WTC11 (cell line): Measurements from ENCODE around the gene FNDC3B. TPM values are rescaled to one million over a fixed set of nuclear protein-coding genes. Genes with fewer than 3 reads are reported as not detected.

Experiments used
- ATAC-seq: fragments of 200-7000 bp; cut with Tn5 transposase; 2 replicates; pipeline ENCODE4 v1.10.0; 2021; ENCODE audit warnings: mild to moderate bottlenecking, moderate library complexity
- CTCF ChIA-PET: fragments of 300-600 bp; sonication (Branson Sonifier 250); formaldehyde crosslinking; loops from one replicate; lab custom pipeline; 2021; ENCODE audit warnings: antibody characterized with exemption; lab: Charles Lee
- POLR2A ChIA-PET: fragments of 350-600 bp; sonication (Branson Sonifier 250); formaldehyde crosslinking; loops from one replicate; lab custom pipeline; 2021; ENCODE audit warnings: antibody characterized with exemption; lab: Charles Lee
- DNase-seq: peaks from one replicate; pipeline ENCODE4 v3.0.0; 2021; ENCODE audit warnings: low spot score
- H3K27ac Mint-ChIP-seq: 2 replicates; pipeline ENCODE4 v1.8.0; 2021; ENCODE audit warnings: mixed read lengths
- H3K27me3 Mint-ChIP-seq: 2 replicates; pipeline ENCODE4 v1.8.0; 2021; ENCODE audit warnings: low read depth, mild to moderate bottlenecking, moderate library complexity, mixed read lengths
- H3K36me3 Mint-ChIP-seq: 2 replicates; pipeline ENCODE4 v1.8.0; 2021; ENCODE audit warnings: mixed read lengths
- H3K4me1 Mint-ChIP-seq: 2 replicates; pipeline ENCODE4 v1.8.0; 2022; ENCODE audit warnings: mixed read lengths
- H3K4me3 Mint-ChIP-seq: 2 replicates; pipeline ENCODE4 v1.8.0; 2021; ENCODE audit warnings: mild to moderate bottlenecking, moderate library complexity, mixed read lengths
- H3K9me3 Mint-ChIP-seq: 2 replicates; pipeline ENCODE4 v1.8.0; 2021; ENCODE audit warnings: mixed read lengths
- EMX1 ChIP-seq: fragments of 250-450 bp; sonication (Bioruptor Pico); IDR thresholded peaks from 2 replicates; pipeline ENCODE4 v1.8.0; 2021; ENCODE audit warnings: mild to moderate bottlenecking
- GABPB1 ChIP-seq: sonication (generic); formaldehyde crosslinking; IDR thresholded peaks from 2 replicates; pipeline ENCODE4 v1.8.1; 2023; ENCODE audit warnings: mild to moderate bottlenecking, missing genetic modification reagents
- HMGA2 ChIP-seq: fragments of 250-450 bp; sonication (Bioruptor Pico); IDR thresholded peaks from 2 replicates; pipeline ENCODE4 v1.4.0; 2021; ENCODE audit warnings: mild to moderate bottlenecking, moderate library complexity
- JUN ChIP-seq: sonication (generic); formaldehyde crosslinking; IDR thresholded peaks from 2 replicates; pipeline ENCODE4 v1.8.0; 2023; ENCODE audit warnings: mild to moderate bottlenecking, missing genetic modification reagents
- RELA ChIP-seq: sonication (generic); formaldehyde crosslinking; IDR thresholded peaks from 2 replicates; pipeline ENCODE4 v1.8.1; 2022; ENCODE audit warnings: missing genetic modification reagents, mild to moderate bottlenecking, borderline replicate concordance
- TCF7 ChIP-seq: sonication (generic); formaldehyde crosslinking; IDR thresholded peaks from 2 replicates; pipeline ENCODE4 v1.8.0; 2022; ENCODE audit warnings: mild to moderate bottlenecking, low read depth, missing genetic modification reagents, moderate library complexity
- TEAD1 ChIP-seq: sonication (generic); formaldehyde crosslinking; IDR thresholded peaks from 2 replicates; pipeline ENCODE4 v1.8.0; 2022; ENCODE audit warnings: mild to moderate bottlenecking, missing genetic modification reagents
- ZBTB21 ChIP-seq: sonication (generic); formaldehyde crosslinking; IDR thresholded peaks from 2 replicates; pipeline ENCODE4 v1.8.1; 2023; ENCODE audit warnings: mild to moderate bottlenecking, missing genetic modification reagents, borderline replicate concordance
- ZNF219 ChIP-seq: sonication (generic); formaldehyde crosslinking; IDR thresholded peaks from 2 replicates; pipeline ENCODE4 v1.8.0; 2023; ENCODE audit warnings: missing genetic modification reagents, mild to moderate bottlenecking, borderline replicate concordance
- ZNF416 ChIP-seq: fragments of 250-450 bp; sonication (Bioruptor Pico); IDR thresholded peaks from 2 replicates; pipeline ENCODE4 v1.9.0; 2021; ENCODE audit warnings: mild to moderate bottlenecking, inconsistent platforms
- total RNA-seq: library from RNA; stranded (reverse); gene quantifications from 3 replicates; pipeline ENCODE4 v1.2.3, GENCODE V29; 2021
- TF ChIP-seq, protein P1 (sequence below): sonication (generic); formaldehyde crosslinking; IDR thresholded peaks from 2 replicates; pipeline ENCODE4 v1.8.0; 2023; ENCODE audit warnings: missing genetic modification reagents, mild to moderate bottlenecking, borderline replicate concordance
- TF ChIP-seq, protein P2 (sequence below): sonication (generic); formaldehyde crosslinking; IDR thresholded peaks from 2 replicates; pipeline ENCODE4 v1.8.0; 2022; ENCODE audit warnings: mild to moderate bottlenecking, missing genetic modification reagents
- TF ChIP-seq, protein P3 (sequence below): fragments of 250-450 bp; sonication (Bioruptor Pico); conservative IDR thresholded peaks from 2 replicates; pipeline ENCODE4 v1.9.0; 2021; ENCODE audit warnings: mild to moderate bottlenecking
- TF ChIP-seq, protein P4 (sequence below): sonication (generic); formaldehyde crosslinking; IDR thresholded peaks from 2 replicates; pipeline ENCODE4 v1.8.1; 2023; ENCODE audit warnings: mild to moderate bottlenecking, missing genetic modification reagents
- TF ChIP-seq, protein P5 (sequence below): sonication (generic); formaldehyde crosslinking; IDR thresholded peaks from 2 replicates; pipeline ENCODE4 v1.8.1; 2023; ENCODE audit warnings: mild to moderate bottlenecking, moderate library complexity, missing genetic modification reagents
- TF ChIP-seq, protein P6 (sequence below): sonication (generic); formaldehyde crosslinking; IDR thresholded peaks from 2 replicates; pipeline ENCODE4 v1.8.1; 2023; ENCODE audit warnings: mild to moderate bottlenecking, missing genetic modification reagents, moderate library complexity

Gene FNDC3B
- total RNA-seq, 1 experiment from 2014 or later = 42.8 TPM

DNA sequence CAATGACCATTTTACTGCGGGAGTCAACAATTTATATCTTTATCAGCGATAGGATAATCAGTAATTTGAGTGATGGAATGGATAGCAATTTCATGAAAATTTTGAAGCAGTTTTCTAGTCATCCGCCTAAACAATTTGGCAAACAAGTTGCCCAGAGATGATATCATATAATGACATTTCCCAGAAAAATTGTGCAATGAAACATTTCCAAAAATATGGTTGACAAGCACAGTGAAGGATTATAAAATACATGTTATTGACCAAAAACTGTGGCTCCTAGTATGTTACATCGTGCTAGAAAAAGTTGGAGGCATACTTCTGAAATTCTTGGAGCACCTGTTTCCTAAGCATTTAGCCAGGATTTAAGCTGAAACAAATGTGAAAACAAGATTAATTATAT, 263.8 kb downstream of the FNDC3B start (continued):
- TF ChIP-seq, protein P1, sequence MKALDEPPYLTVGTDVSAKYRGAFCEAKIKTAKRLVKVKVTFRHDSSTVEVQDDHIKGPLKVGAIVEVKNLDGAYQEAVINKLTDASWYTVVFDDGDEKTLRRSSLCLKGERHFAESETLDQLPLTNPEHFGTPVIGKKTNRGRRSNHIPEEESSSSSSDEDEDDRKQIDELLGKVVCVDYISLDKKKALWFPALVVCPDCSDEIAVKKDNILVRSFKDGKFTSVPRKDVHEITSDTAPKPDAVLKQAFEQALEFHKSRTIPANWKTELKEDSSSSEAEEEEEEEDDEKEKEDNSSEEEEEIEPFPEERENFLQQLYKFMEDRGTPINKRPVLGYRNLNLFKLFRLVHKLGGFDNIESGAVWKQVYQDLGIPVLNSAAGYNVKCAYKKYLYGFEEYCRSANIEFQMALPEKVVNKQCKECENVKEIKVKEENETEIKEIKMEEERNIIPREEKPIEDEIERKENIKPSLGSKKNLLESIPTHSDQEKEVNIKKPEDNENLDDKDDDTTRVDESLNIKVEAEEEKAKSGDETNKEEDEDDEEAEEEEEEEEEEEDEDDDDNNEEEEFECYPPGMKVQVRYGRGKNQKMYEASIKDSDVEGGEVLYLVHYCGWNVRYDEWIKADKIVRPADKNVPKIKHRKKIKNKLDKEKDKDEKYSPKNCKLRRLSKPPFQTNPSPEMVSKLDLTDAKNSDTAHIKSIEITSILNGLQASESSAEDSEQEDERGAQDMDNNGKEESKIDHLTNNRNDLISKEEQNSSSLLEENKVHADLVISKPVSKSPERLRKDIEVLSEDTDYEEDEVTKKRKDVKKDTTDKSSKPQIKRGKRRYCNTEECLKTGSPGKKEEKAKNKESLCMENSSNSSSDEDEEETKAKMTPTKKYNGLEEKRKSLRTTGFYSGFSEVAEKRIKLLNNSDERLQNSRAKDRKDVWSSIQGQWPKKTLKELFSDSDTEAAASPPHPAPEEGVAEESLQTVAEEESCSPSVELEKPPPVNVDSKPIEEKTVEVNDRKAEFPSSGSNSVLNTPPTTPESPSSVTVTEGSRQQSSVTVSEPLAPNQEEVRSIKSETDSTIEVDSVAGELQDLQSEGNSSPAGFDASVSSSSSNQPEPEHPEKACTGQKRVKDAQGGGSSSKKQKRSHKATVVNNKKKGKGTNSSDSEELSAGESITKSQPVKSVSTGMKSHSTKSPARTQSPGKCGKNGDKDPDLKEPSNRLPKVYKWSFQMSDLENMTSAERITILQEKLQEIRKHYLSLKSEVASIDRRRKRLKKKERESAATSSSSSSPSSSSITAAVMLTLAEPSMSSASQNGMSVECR (CRISPR knock-in tag) = no peak

DNA sequence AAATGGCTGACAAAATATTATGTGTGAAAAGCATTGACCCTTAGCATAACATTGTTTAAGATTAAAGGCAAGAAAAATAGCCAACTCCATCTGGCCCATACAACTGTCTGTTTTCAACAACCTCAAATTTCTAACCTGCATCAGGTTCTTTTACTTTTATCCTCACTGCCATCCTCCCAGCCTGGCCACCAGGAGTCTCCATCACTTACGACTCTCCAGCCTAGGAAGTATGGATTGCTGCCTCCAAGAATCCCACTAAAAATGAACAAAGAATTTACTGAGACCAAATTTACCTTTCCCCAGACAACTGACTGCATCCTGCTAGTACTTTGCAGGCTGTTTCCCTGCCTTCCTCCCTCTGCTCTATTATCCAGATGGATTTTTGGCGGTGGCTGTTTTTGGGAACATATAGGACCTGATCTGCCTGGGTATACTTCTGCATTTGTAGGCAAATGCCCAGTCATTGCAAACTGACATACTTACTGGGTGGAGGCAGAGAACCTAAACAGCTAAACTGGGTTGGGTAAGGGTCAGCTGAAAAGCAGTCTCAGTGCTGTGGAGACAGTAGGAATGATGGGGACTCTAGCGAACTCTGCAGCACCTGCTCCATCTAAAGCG, 264.7 kb downstream of the FNDC3B start:
- DNase-seq = no peak
- TF ChIP-seq EMX1 (no peak), HMGA2 (no peak), TCF7 (CRISPR knock-in tag) (no peak), ZNF219 (CRISPR knock-in tag) (no peak), GABPB1 (no peak)
- TF ChIP-seq, protein P2, sequence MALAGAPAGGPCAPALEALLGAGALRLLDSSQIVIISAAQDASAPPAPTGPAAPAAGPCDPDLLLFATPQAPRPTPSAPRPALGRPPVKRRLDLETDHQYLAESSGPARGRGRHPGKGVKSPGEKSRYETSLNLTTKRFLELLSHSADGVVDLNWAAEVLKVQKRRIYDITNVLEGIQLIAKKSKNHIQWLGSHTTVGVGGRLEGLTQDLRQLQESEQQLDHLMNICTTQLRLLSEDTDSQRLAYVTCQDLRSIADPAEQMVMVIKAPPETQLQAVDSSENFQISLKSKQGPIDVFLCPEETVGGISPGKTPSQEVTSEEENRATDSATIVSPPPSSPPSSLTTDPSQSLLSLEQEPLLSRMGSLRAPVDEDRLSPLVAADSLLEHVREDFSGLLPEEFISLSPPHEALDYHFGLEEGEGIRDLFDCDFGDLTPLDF (CRISPR knock-in tag) = no peak
- TF ChIP-seq, protein P3, sequence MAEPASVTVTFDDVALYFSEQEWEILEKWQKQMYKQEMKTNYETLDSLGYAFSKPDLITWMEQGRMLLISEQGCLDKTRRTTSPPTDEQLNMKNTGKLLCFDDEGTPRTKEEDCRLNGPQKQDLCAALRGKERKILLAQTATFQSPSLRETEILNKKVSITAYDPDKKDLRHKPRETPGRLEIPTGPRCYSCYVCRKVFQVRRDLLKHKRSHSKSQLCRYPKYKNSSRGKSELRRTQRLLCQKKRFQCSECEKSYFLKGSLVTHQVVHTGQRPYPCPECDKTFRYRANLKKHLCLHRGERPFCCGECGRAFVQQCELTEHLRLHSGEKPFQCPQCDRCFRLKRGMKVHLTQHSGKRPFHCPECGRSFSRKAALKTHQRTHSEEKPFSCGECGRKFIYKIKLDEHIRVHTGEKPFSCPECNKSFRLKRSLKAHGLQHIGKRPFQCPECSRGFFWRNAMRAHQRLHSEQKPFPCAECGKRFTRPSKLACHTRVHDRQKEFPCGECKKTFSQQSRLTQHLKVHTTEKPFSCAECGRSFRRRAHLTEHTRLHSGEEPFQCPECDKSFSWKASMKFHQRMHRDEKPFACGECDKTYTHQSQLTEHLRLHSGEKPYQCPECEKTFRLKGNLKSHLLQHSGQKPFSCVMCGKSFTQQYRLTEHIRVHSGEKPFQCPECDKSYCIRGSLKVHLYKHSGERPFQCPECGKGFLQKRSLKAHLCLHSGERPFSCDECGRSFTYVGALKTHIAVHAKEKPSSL = no peak
- TF ChIP-seq, protein P1 (CRISPR knock-in tag) = no peak
- TF ChIP-seq, all 79 proteins: peak for 0
- H3K36me3 Mint-ChIP-seq = peaks cover 17% of the 10 kb centered on the region
- H3K4me3 Mint-ChIP-seq = no peak overlapping the region
- ChIA-PET CTCF (no interaction called here), POLR2A (no interaction called here)
- 0 out of 2 replicates have a peak overlapping the region, but pooled peaks have one; percentile 54 for H3K27ac Mint-ChIP-seq
- H3K9me3 Mint-ChIP-seq = no peaks in the 10 kb centered on the region
- peaks cover 39% of the 10 kb centered on the region for H3K4me1 Mint-ChIP-seq
- peak; percentile 63 for ATAC-seq
- H3K27me3 Mint-ChIP-seq = no peaks in the 10 kb centered on the region

DNA sequence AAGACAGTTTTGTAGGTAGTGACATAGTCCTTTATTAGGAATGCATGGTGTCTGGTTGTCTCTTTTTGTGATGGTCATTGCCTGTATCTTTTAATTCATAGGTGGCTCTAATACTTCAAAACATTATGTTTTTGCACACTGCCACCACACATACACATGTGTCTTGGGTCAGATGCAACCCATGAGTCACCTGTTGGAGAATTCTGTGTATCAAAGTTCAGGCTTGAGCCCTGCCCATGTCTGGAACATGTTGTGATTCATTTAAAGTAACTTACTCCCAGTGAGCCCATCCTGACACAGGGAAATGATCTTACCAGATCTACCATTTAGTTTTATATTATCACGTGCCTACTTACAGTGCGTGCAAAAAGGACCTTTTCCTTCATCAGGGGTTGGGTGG, 266.2 kb downstream of the FNDC3B start:
- Mint-ChIP-seq H3K27me3 (no peaks in the 10 kb centered on the region), H3K4me1 (peaks cover 36% of the 10 kb centered on the region)
- TF ChIP-seq RELA (CRISPR knock-in tag) (no peak), TEAD1 (no peak), JUN (CRISPR knock-in tag) (no peak), ZNF416 (CRISPR knock-in tag) (no peak), ZBTB21 (CRISPR knock-in tag) (no peak)
- TF ChIP-seq, protein P4, sequence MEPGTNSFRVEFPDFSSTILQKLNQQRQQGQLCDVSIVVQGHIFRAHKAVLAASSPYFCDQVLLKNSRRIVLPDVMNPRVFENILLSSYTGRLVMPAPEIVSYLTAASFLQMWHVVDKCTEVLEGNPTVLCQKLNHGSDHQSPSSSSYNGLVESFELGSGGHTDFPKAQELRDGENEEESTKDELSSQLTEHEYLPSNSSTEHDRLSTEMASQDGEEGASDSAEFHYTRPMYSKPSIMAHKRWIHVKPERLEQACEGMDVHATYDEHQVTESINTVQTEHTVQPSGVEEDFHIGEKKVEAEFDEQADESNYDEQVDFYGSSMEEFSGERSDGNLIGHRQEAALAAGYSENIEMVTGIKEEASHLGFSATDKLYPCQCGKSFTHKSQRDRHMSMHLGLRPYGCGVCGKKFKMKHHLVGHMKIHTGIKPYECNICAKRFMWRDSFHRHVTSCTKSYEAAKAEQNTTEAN (CRISPR knock-in tag) = no peak
- TF ChIP-seq, protein P5, sequence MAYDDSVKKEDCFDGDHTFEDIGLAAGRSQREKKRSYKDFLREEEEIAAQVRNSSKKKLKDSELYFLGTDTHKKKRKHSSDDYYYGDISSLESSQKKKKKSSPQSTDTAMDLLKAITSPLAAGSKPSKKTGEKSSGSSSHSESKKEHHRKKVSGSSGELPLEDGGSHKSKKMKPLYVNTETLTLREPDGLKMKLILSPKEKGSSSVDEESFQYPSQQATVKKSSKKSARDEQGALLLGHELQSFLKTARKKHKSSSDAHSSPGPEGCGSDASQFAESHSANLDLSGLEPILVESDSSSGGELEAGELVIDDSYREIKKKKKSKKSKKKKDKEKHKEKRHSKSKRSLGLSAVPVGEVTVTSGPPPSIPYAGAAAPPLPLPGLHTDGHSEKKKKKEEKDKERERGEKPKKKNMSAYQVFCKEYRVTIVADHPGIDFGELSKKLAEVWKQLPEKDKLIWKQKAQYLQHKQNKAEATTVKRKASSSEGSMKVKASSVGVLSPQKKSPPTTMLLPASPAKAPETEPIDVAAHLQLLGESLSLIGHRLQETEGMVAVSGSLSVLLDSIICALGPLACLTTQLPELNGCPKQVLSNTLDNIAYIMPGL = no peak
- TF ChIP-seq, protein P6, sequence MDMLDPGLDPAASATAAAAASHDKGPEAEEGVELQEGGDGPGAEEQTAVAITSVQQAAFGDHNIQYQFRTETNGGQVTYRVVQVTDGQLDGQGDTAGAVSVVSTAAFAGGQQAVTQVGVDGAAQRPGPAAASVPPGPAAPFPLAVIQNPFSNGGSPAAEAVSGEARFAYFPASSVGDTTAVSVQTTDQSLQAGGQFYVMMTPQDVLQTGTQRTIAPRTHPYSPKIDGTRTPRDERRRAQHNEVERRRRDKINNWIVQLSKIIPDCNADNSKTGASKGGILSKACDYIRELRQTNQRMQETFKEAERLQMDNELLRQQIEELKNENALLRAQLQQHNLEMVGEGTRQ (CRISPR knock-in tag) = no peak
- TF ChIP-seq, all 79 proteins: peak for 0
- no peak for DNase-seq
- H3K4me3 Mint-ChIP-seq = no peak overlapping the region
- CTCF ChIA-PET = no interaction called here
- H3K27ac Mint-ChIP-seq = no peak overlapping the region
- ATAC-seq = no peak
- H3K36me3 Mint-ChIP-seq = peaks cover 23% of the 10 kb centered on the region
- POLR2A ChIA-PET = no interaction called here
- no peaks in the 10 kb centered on the region for H3K9me3 Mint-ChIP-seq
